ENCODE results near the gene ZNF143.

- peak in 1 of 4 experiments; percentile 12 for TF ChIP-seq CTCF (IDR thresholded peaks at IDR 0.05)
- TF ChIP-seq POLR2A (IDR thresholded peaks at IDR 0.05): peak; percentile 91 to 98
Observed at GRCh38 chr11:9573052-9573774, 112.4 kb downstream of the ZNF143 start, which contains the start of gene WEE1.

All from uterus (tissue), 2 donors.